ENCODE results near the gene TRIP10. TPM values are rescaled to one million over a fixed set of nuclear protein-coding genes. Genes with fewer than 3 reads are reported as not detected.

TRIP10 gene
- total and polyA plus RNA-seq, 2 of the 4 experiments (the other 2 are of a cell fraction): 39.1 to 47.0 TPM

GRCh38 chr19:6718111-6718740 is 21.3 kb upstream of the TRIP10 start:
- POLR2A ChIA-PET (ENCODE audit: unreplicated experiment): no interaction called here
- 67% methylated on average over 2 of the region's 23 CpGs; no CpG with 5 or more reads in 1 of the 2 experiments for WGBS, 2 experiments (ENCODE audit: extremely low coverage in 2 of 2, insufficient read length in 1 of 2)

More at GRCh38 chr19:6718111-6718740, 21.3 kb upstream of the TRIP10 start:
- in situ Hi-C loops (cut with MboI; ENCODE audit: low sequenced_read_pairs) (no loop called here), dilution Hi-C loops (cut with HindIII; ENCODE audit: low sequenced_read_pairs, unreplicated experiment) (no loop called here), intact Hi-C loops (cut with micrococcal nuclease) (no loop called here)
- Histone ChIP-seq H3K36me3 (ENCODE audit: control insufficient read depth, insufficient read depth, low read length) (peaks cover 4% of the 10 kb centered on the region; the same call in 1 of the 2 replicates), H2BK15ac (ENCODE audit: low read depth, low read length) (no peak overlapping the region), H3K9me3 (ENCODE audit: control insufficient read depth, insufficient read depth, low read length) (no peaks in the 10 kb centered on the region), H2BK20ac (ENCODE audit: low read depth, low read length) (no peak overlapping the region), H2AK5ac (ENCODE audit: low read depth, low read length) (no peak overlapping the region), H3K9ac (ENCODE audit: low read depth, low read length) (no peak overlapping the region), H3K27ac (ENCODE audit: insufficient read depth, low read length) (no peak overlapping the region), H3K79me1 (ENCODE audit: low read depth in 1 of 2, low read length in 2 of 2) (no peaks in the 10 kb centered on the region), H3K18ac (ENCODE audit: low read depth, low read length) (no peak overlapping the region), H2BK120ac (ENCODE audit: low read depth, low read length) (no peak overlapping the region), H4K5ac (ENCODE audit: low read depth, low read length) (no peak overlapping the region), H3K23ac (ENCODE audit: low read depth, low read length) (no peak overlapping the region), H3K56ac (ENCODE audit: extremely low read depth, insufficient read depth, low read length) (no peak overlapping the region), H4K8ac (ENCODE audit: low read depth in 2 of 2, low read length in 2 of 2) (no peak overlapping the region), H4K20me1 (ENCODE audit: insufficient read depth, low read length) (no peaks in the 10 kb centered on the region), H3K27me3 (ENCODE audit: control insufficient read depth, insufficient read depth, low read length) (no peaks in the 10 kb centered on the region), H3K4me3 (ENCODE audit: insufficient read depth, low read depth, low read length) (no peak overlapping the region), H2BK5ac (ENCODE audit: low read depth, low read length, poor library complexity, severe bottlenecking) (no peak overlapping the region), H3K4me1 (ENCODE audit: control insufficient read depth, insufficient read depth, low read length) (peaks cover 2% of the 10 kb centered on the region; the same call in 1 of the 2 replicates), H3K4me2 (ENCODE audit: low read depth, low read length) (no peak overlapping the region), H3K4ac (ENCODE audit: low read depth, low read length) (no peak overlapping the region), H3K14ac (replicated peaks; ENCODE audit: low read depth, low read length) (no peak overlapping the region), H2AFZ (replicated peaks; ENCODE audit: low read length, poor library complexity) (no peak overlapping the region), H3K9me1 (ENCODE audit: insufficient read depth, low read length) (no peaks in the 10 kb centered on the region), H2AK9ac (replicated peaks; ENCODE audit: low read depth, low read length, poor library complexity) (no peak overlapping the region), H4K91ac (ENCODE audit: insufficient read depth, low read depth, low read length) (no peak overlapping the region)
- no peak for TF ChIP-seq MXI1 (IDR thresholded peaks at IDR 0.05; ENCODE audit: borderline replicate concordance, low read depth, low read length)
- TF ChIP-seq MAFK (IDR thresholded peaks at IDR 0.05; ENCODE audit: low read depth, low read length): no peak
- TF ChIP-seq BHLHE40 (IDR thresholded peaks at IDR 0.05; ENCODE audit: low read depth, low read length): no peak
- no peak for TF ChIP-seq MAZ (IDR thresholded peaks at IDR 0.05; ENCODE audit: borderline replicate concordance, low read depth, low read length)
- TF ChIP-seq ELK1 (IDR thresholded peaks at IDR 0.05; ENCODE audit: borderline replicate concordance, low read depth, low read length): no peak
- TF ChIP-seq SMC3 (IDR thresholded peaks at IDR 0.05; ENCODE audit: low read depth, low read length): no peak
- no peak for TF ChIP-seq CTCF (conservative IDR thresholded peaks at IDR 0.05; ENCODE audit: low read depth, low read length)
- no peak for TF ChIP-seq RFX5 (IDR thresholded peaks at IDR 0.05; ENCODE audit: low read depth, low read length)
- no peak for TF ChIP-seq CEBPB (IDR thresholded peaks at IDR 0.05; ENCODE audit: low read depth, low read length)
- no peak for TF ChIP-seq RAD21 (IDR thresholded peaks at IDR 0.05; ENCODE audit: low read length)
- no peak for TF ChIP-seq POLR2A (IDR thresholded peaks at IDR 0.05; ENCODE audit: low read depth, low read length)
- CTCF ChIA-PET: no interaction called here
- DNase-seq: no peak
- no peak for ATAC-seq (ENCODE audit: low read depth)
- BruUV-seq (replicated peaks): no TSS peak
